Psoas muscle (tissue), 8 donors: ENCODE results near the gene USP21. TPM values are rescaled to one million over a fixed set of nuclear protein-coding genes. Genes with fewer than 3 reads are reported as not detected.
A peak's percentile ranks its signal among the peaks of the same experiment; 100 is the strongest.
"Not testable (repeated sequence)": the region's sequence is repeated elsewhere in the genome, so short reads cannot be mapped to it uniquely, and the experiment has no call there.

Experiments used
- ATAC-seq, 4 donors: fragments of 200-7000 bp; cut with Tn5 transposase; one replicate each; pipeline ENCODE4 v1.9.1; 2020; ENCODE audit warnings: moderate library complexity in 3 of 4, mild to moderate bottlenecking in 2 of 4
- DNase-seq, 2 donors: peaks; one replicate each; pipeline ENCODE4 v3.0.0-alpha.2; 2020
- H3K27ac ChIP-seq: fragments of 200-600 bp; one replicate; pipeline ENCODE4 v1.8.0; 2022
- H3K27me3 ChIP-seq, 3 donors: fragments of 200-600 bp in 1 of 3; one replicate each; pipeline versions ENCODE4 v1.6.1 to v1.8.0; 2013 to 2022; ENCODE audit warnings: low read length in 2 of 3, mild to moderate bottlenecking in 2 of 3, moderate library complexity in 1 of 3; ENCODE audit not compliant: insufficient read depth in 3 of 3
- H3K36me3 ChIP-seq, 2 donors: fragments of 200-600 bp in 1 of 2; one replicate each; pipeline versions ENCODE4 v1.6.1 to v1.8.0; 2013 to 2022; ENCODE audit warnings: low read depth in 1 of 2, mild to moderate bottlenecking in 1 of 2, moderate library complexity in 1 of 2; ENCODE audit not compliant: insufficient read depth in 1 of 2
- H3K4me1 ChIP-seq: fragments of 200-600 bp; one replicate; pipeline ENCODE4 v1.8.0; 2022
- H3K4me3 ChIP-seq: fragments of 200-600 bp; one replicate; pipeline ENCODE4 v1.8.0; 2022; ENCODE audit warnings: mild to moderate bottlenecking
- H3K9me3 ChIP-seq: fragments of 200-600 bp; one replicate; pipeline ENCODE4 v1.8.0; 2022
- CTCF ChIP-seq: fragments of 200-600 bp; IDR thresholded peaks from one replicate; pipeline ENCODE4 v1.8.0; 2022; ENCODE audit warnings: antibody characterized with exemption
- WGBS, 3 donors: extraction: QIAGEN DNeasy Blood & Tissue Kit; methylation state at CpG; one replicate each; pipeline versions ENCODE4 v1.1.6 to v1.1.7; 2013; 5-methylcytosine and 5-hydroxymethylcytosine counted together
- intact Hi-C, 2 donors: fragments of 100-400 bp; cut with DNase I; formaldehyde crosslinking; loops; one replicate each; pipeline versions ENCODE4 v1.11.0 to v1.14.2; 2022
- polyA plus RNA-seq, 3 donors: library from polyadenylated mRNA; stranded (reverse); fragments of 200-250 nt; gene quantifications; one replicate each; pipeline ENCODE4 v1.2.3, GENCODE V29; 2013
- total RNA-seq, 4 donors: library from RNA; stranded (reverse); fragmentation: NEBNext Ultra II Directional in 2 of 4; extraction: Animal tissue kit (Norgen Biotek cat#: 25700) in 2 of 4; gene quantifications; one replicate each; pipeline versions ENCODE4 v1.2.1 to v1.2.4, GENCODE V29; 2021 to 2023
- donor health status: healthy with polysubstance abuse.
- donor health status: DM: no; HTN: no; CAD: no; lungs with moderate emphysema.
- donor health status: Bipolar disorder and iron deficiency.
- donor health status: healthy.
- donor health status: DM: yes; HTN: yes; CAD: no.
- donor health status: DM: no; HTN: no; CAD: no.
- donor health status: DM: no; HTN: no; CAD: no.
- donor health status: DM: yes; HTN: yes; CAD: no.

Gene USP21
- total and polyA plus RNA-seq, 7 donors = 13.4 to 47.3 (median 22.9) TPM

- Histone ChIP-seq H3K36me3 (peaks cover 3 to 10% of the 10 kb centered on the region in 2 donors), H3K27me3 (no peaks in the 10 kb centered on the region), H3K9me3 (no peaks in the 10 kb centered on the region), H3K4me1 (peaks cover 58% of the 10 kb centered on the region), H3K27ac (peak overlapping the region; percentile 54), H3K4me3 (peak overlapping the region; percentile 83)
- 51 to 81% (median 71%) methylated on average over 2 of the region's 2 CpGs for WGBS, 3 donors
- intact Hi-C loops = no loop called here
- ATAC-seq = peak in 1 of 4 donors; percentile 12
- DNase-seq = no peak
- no peak for TF ChIP-seq CTCF
These were observed 44.7 kb upstream of the USP21 start for GRCh38 chr1:161114556-161114955.

GRCh38 chr1:161115132-161115711 lies 44.1 kb upstream of the USP21 start:
- no peak for TF ChIP-seq CTCF
- WGBS, 3 donors = 37 to 48% (median 39%) methylated on average over 12 of the region's 12 CpGs
- ATAC-seq = peak; percentile 56 to 74 (median 70)

GRCh38 chr1:161115961-161116360 lies 43.3 kb upstream of the USP21 start:
- H3K27me3 ChIP-seq, H3K9me3 ChIP-seq, intact Hi-C loops, ATAC-seq, DNase-seq: not testable (repeated sequence)
- Histone ChIP-seq H3K4me1 (peaks cover 63% of the 10 kb centered on the region), H3K27ac (peak overlapping the region; percentile 97), H3K4me3 (peak overlapping the region; percentile 83), H3K36me3 (peaks cover 3 to 17% of the 10 kb centered on the region in 2 donors)
- 85 to 88% (median 87%) methylated on average over 6 of the region's 6 CpGs for WGBS, 3 donors

More at GRCh38 chr1:161115132-161115711, 44.1 kb upstream of the USP21 start:
- intact Hi-C loops = no loop called here
- Histone ChIP-seq H3K4me1 (peaks cover 63% of the 10 kb centered on the region), H3K27ac (peak overlapping the region; percentile 97), H3K4me3 (peak overlapping the region; percentile 83), H3K9me3 (no peaks in the 10 kb centered on the region), H3K27me3 (no peaks in the 10 kb centered on the region), H3K36me3 (peaks cover 3 to 10% of the 10 kb centered on the region in 2 donors)
- peak; percentile 45 to 78 for DNase-seq

GRCh38 chr1:161117759-161118581 lies 41.3 kb upstream of the USP21 start, which contains the start of the genes NIT1 and PFDN2:
NIT1 (plus strand) TSS chr1:161118105; CDS start chr1:161118177, 72 bp downstream.
PFDN2 (minus strand) TSS chr1:161118037; CDS start chr1:161118026, 11 bp downstream.
- Histone ChIP-seq H3K27me3 (no peaks in the 10 kb centered on the region), H3K4me1 (peaks cover 54% of the 10 kb centered on the region)
- WGBS, 3 donors = 0 to 1% (median 0%) methylated on average over 56 to 58 of the region's 58 CpGs

More at GRCh38 chr1:161117759-161118581, 41.3 kb upstream of the USP21 start, which contains the start of the genes NIT1 and PFDN2:
- DNase-seq (peak; percentile 89 to 93), ATAC-seq (peak; percentile 82 to 91 (median 86))
- Histone ChIP-seq H3K36me3 (peaks cover 0 to 37% of the 10 kb centered on the region in 2 donors), H3K27ac (peak within 1 kb of the TSS; percentile 97), H3K4me3 (peak within 1 kb of the TSS; percentile 83), H3K9me3 (no peaks in the 10 kb centered on the region)
- TF ChIP-seq CTCF = no peak
- intact Hi-C loops = no loop called here
